GM21528 (cell line): ENCODE results near the gene MYO7A.

Experiments
- ATAC-seq: cut with Tn5 transposase; IDR thresholded peaks from one replicate; pipeline ENCODE4 v1.9.1; 2021; ENCODE audit warnings: mild to moderate bottlenecking, moderate library complexity; ENCODE audit not compliant: unreplicated experiment, low FRiP score

MYO7A gene

DNA sequence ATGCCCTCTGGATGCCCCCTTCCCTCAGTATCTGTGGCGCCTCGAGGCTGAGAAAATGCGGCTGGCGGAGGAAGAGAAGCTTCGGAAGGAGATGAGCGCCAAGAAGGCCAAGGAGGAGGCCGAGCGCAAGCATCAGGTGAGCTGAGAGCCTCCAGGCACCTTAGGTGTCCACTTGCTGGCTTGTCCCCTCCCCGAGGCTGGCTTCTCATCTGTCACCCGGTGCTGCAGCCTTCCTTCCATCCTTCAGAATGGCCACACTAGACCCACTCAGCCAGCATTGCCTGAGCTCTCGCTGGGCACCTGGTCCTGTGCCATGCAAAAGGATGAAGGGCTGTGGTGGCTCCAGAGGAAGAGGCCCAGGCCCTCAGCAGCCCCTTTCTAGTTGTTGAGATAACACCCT is 52.3 kb downstream of the MYO7A start:
- ATAC-seq: no peak

DNA sequence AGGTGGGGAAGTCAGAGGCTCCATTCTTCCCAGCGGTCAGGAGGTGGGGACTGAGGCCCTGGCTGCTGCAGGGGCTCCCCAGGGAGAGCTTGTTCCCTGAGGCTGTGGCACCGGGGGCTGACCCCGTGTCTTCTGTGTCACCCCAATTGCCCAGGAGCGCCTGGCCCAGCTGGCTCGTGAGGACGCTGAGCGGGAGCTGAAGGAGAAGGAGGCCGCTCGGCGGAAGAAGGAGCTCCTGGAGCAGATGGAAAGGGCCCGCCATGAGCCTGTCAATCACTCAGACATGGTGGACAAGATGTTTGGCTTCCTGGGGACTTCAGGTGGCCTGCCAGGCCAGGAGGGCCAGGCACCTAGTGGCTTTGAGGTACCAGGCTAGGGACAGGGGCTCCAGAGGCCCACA is 53.2 kb downstream of the MYO7A start:
- ATAC-seq: no peak

DNA sequence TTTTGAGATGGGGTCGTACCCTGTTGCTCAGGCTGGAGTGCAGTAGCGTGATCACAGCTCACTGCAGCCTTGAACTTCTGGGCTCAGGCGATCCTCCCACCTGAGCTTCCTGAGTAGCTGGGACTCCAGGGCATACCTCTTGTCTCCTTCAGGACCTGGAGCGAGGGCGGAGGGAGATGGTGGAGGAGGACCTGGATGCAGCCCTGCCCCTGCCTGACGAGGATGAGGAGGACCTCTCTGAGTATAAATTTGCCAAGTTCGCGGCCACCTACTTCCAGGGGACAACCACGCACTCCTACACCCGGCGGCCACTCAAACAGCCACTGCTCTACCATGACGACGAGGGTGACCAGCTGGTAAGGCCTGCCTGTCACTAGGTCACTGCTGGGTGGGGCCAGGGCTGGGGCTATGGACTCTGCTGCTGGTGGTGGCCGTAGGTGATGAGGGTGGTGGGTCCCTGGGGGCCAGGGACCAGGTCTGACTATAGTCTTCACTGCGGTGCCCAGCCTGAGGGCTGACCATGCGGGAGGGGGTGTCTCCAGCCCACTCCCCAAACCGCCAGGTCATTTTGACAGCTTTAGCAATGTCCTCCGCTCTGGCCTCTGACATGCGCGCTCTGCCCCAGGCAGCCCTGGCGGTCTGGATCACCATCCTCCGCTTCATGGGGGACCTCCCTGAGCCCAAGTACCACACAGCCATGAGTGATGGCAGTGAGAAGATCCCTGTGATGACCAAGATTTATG is 53.9 kb downstream of the MYO7A start:
- no peak for ATAC-seq

GRCh38 chr11:77182542-77183430 is 54.7 kb downstream of the MYO7A start:
- no peak for ATAC-seq

GRCh38 chr11:77183431-77183984 is 55.5 kb downstream of the MYO7A start:
- ATAC-seq: no peak

DNA sequence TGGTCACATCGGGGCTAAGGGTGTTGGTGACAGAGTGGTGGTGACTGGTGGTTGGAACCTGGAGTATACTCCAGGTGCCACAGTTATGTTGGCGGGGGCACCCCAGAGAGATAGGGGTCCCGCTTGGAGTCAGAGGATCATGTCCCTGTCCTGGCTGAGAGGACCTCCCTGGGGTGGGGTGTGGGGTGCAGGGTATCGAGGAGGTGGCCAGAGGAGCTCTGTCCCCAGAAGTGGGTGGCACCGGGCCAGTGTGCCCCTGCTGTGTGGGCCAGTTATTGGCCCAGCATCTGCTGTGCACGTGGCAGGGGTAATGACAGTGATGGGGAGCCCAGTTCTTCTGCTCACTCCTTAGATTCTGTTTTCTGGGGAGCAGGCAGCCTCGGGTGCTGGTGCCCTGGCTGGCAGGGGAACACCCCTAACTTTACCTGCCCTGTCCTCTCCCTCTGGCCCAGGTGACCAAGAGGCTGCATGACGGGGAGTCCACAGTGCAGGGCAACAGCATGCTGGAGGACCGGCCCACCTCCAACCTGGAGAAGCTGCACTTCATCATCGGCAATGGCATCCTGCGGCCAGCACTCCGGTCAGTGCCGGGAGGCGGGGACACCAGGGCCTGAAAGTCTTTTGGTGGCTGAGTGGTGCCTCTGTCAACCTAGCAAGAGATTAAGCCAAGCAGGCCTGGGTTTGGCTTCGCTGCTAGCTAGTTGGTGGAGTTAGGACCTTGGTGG is 56.3 kb downstream of the MYO7A start:
- no peak for ATAC-seq

DNA sequence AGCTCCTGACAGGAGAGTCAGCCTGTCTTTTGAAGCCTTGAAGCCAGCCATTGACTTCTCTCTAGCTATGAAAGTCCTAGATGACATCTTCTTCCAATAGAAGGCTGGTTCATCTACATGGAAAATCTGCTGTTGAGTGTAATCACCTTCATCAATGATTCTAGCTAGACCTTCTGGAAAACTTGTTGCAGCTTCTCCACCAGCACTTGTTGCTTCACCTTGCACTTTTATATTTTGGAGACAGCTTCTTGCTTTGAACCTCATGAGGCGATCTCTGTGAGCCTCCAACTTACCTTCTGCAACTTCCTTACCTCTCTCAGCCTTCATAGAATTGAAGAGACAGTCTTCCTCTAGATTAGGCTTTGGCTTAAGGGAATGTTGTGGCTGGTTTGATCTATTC is 58.3 kb downstream of the MYO7A start:
- ATAC-seq: no peak

DNA sequence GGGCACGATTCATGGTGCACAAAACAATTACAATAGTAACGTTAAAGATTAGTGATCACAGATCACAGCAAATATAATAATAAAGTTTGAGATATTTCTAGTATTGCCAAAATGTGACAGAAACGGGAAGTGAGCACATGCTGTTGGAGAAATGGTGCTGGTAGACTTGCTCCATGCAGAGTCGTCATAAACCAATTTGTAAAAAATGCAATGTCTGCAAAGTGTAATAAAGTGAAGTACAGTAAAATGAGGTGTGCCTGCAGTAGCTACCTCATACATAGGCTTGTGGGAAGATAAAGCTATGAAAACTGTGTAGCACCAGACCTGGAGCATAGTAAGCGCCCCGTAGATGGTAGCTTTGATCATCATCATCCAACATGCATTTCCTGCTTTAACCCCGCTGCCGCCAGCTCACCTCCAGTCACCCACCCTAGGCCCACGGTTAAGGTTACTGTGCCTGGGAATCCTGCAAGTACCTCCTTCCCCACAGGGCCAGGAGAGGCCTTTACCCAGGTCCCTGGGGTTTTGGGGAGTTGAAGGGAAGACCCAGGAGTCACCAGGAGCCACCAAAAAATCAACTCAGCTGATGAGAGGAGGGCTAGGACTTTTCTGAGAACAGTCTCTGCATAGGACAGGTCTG is 59.2 kb downstream of the MYO7A start:
- ATAC-seq: no peak

- no peak for ATAC-seq
Observed at GRCh38 chr11:77187776-77188632, 60.0 kb downstream of the MYO7A start.

GRCh38 chr11:77188633-77189491 is 60.8 kb downstream of the MYO7A start:
- ATAC-seq: no peak

DNA sequence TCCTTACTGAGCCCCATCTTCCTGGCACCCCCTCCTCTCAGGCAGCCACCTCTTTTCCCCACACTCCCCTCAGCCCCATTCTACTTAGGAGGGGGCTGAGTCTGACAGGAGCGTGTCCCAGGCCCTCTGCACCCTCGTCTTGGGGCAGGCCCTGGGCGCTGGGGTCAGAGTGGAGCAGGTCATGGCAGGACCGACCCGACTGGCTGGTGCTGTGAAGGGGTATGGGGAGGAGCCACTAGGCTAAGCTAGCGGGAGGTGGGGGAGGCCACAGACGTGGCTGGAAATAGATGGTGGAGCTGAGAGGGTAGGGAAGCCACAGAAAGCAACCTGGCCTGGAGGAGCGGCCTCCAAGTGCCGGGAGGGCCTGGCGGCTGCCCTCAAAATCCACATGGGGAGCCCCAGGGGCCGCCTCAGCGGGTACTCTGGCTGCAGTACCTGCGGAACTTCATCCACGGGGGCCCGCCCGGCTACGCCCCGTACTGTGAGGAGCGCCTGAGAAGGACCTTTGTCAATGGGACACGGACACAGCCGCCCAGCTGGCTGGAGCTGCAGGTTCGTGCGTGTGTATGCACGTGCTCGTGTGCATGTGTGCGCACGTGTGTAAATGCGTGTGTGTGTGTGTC is 61.7 kb downstream of the MYO7A start:
- no peak for ATAC-seq

- ATAC-seq: no peak
Observed at GRCh38 chr11:77190331-77191075, 62.5 kb downstream of the MYO7A start.

DNA sequence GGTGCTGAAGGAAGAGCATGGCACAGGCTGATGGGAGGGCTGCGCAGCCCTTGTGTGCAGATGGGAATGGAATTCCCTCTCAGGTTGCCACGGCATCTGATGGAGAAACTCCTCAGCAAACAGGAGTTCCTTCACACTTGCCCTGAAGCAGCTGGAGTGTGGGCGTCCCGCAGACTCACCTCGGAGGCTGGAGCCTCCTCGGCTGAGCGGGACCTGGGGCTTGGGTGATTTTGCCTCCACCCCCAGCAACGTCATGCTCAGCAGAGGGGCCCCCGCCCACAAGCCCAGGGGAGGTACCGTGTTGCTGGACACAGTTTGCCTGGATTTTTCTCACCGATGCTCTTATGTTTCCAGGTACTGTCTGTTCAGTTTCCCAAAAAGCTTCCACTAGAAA is 63.4 kb downstream of the MYO7A start:
- ATAC-seq: no peak

GRCh38 chr11:77191823-77192495 is 63.9 kb downstream of the MYO7A start:
- no peak for ATAC-seq

GRCh38 chr11:77193167-77193566 is 65.1 kb downstream of the MYO7A start:
- ATAC-seq: no peak

- no peak for ATAC-seq
Observed at GRCh38 chr11:77193911-77194830, 66.1 kb downstream of the MYO7A start.
